GM12878 (cell line): ENCODE data around the gene APBA1. TPM values are rescaled to one million over a fixed set of nuclear protein-coding genes. Genes with fewer than 3 reads are reported as not detected.

Experiments used
- ATAC-seq: fragments of 200-7000 bp; cut with Tn5 transposase; 3 replicates; pipeline ENCODE4 v1.9.1; 2020; ENCODE audit warnings: mild to moderate bottlenecking, moderate library complexity
- BruUV-seq: library from RNA; stranded (reverse); fragments of 400-500 nt; replicated peaks from 2 replicates; lab custom pipeline; 2021; lab: Mats Ljungman, UMichigan
- CTCF ChIA-PET: fragments of 300-600 bp; sonication (Branson Sonifier 250); formaldehyde crosslinking; extraction: SDS; loops from one replicate; lab custom pipeline; 2021; ENCODE audit warnings: inconsistent platforms; lab: Yijun Ruan, JAX
- POLR2A ChIA-PET: fragments of 350-600 bp; formaldehyde crosslinking; extraction: SDS; loops from one replicate; lab custom pipeline; 2021; ENCODE audit warnings: inconsistent platforms; lab: Charles Lee
- RAD21 ChIA-PET: fragments of 300-600 bp; sonication (Branson Sonifier 250); formaldehyde crosslinking; loops from one replicate; lab custom pipeline; 2023; ENCODE audit warnings: antibody characterized with exemption; ENCODE audit not compliant: unreplicated experiment; lab: Charles Lee
- SMC1A ChIA-PET: fragments of 300-600 bp; sonication (Branson Sonifier 250); formaldehyde crosslinking; loops from one replicate; lab custom pipeline; 2023; ENCODE audit not compliant: unreplicated experiment, uncharacterized antibody; lab: Charles Lee
- DNase-seq: peaks from one replicate; pipeline ENCODE4 v3.0.0-alpha.2; 2011; ENCODE audit warnings: low read depth, low spot score
- FAIRE-seq: peaks from 3 replicates; lab custom pipeline; 2011; peaks lifted over from hg19 to GRCh38; lab: Jason Lieb, UNC
- H2AFZ ChIP-seq: 2 replicates; pipeline ENCODE4 v1.6.0; 2011; ENCODE audit warnings: low read depth, low read length, control low read depth; ENCODE audit not compliant: control insufficient read depth
- H3K27ac ChIP-seq: 2 replicates; pipeline ENCODE4 v1.5.1; 2011; ENCODE audit warnings: control low read depth; ENCODE audit not compliant: control insufficient read depth, insufficient read depth
- H3K27me3 ChIP-seq, 2 experiments: replicated peaks in 1 of 2; 2 replicates each; pipeline versions ENCODE4 v1.6.0 to v1.6.1; 2011; ENCODE audit warnings: low read length in 1 of 2; ENCODE audit not compliant: control insufficient read depth in 2 of 2, insufficient read depth in 2 of 2
- H3K36me3 ChIP-seq, 2 experiments: 2 replicates each; pipeline ENCODE4 v1.5.1; 2011; ENCODE audit warnings: low read length in 1 of 2; ENCODE audit not compliant: control insufficient read depth in 2 of 2, insufficient read depth in 2 of 2
- H3K4me1 ChIP-seq: 2 replicates; pipeline ENCODE4 v1.6.1; 2011; ENCODE audit warnings: mild to moderate bottlenecking, low read length, moderate library complexity, mixed read lengths; ENCODE audit not compliant: control insufficient read depth, insufficient read depth
- H3K4me2 ChIP-seq: 2 replicates; pipeline ENCODE4 v1.6.0; 2011; ENCODE audit warnings: control low read depth; ENCODE audit not compliant: control insufficient read depth, insufficient read depth
- H3K4me3 ChIP-seq: fragments of 200-600 bp; sonication (generic); 2 replicates; pipeline ENCODE4 v1.5.1; 2016
- H3K79me2 ChIP-seq: 2 replicates; pipeline ENCODE4 v1.6.0; 2011; ENCODE audit warnings: low read length; ENCODE audit not compliant: control insufficient read depth, insufficient read depth
- H3K9ac ChIP-seq: 2 replicates; pipeline ENCODE4 v1.8.0; 2011; ENCODE audit warnings: low read length, control low read depth, mixed read lengths; ENCODE audit not compliant: control insufficient read depth, insufficient read depth
- H3K9me3 ChIP-seq: replicated peaks from 3 replicates; pipeline ENCODE4 v1.5.1; 2011; ENCODE audit warnings: mild to moderate bottlenecking, low read length; ENCODE audit not compliant: control insufficient read depth, insufficient read depth
- H4K20me1 ChIP-seq: 2 replicates; pipeline ENCODE4 v1.6.0; 2011; ENCODE audit not compliant: control insufficient read depth, insufficient read depth
- CBX5 ChIP-seq: sonication (generic); IDR thresholded peaks from 2 replicates; pipeline ENCODE4 v1.6.1; 2016; ENCODE audit warnings: low read depth, moderate library complexity, mild to moderate bottlenecking, inconsistent platforms
- FOS ChIP-seq: IDR thresholded peaks from 3 replicates; pipeline ENCODE4 v1.6.1; 2011; ENCODE audit warnings: borderline replicate concordance; ENCODE audit not compliant: insufficient read length; ENCODE audit errors: extremely low read depth
- FOXK2 ChIP-seq: fragments of 450-650 bp; IDR thresholded peaks from 2 replicates; pipeline ENCODE4 v1.6.1; 2017; ENCODE audit warnings: mild to moderate bottlenecking, moderate library complexity
- HDAC6 ChIP-seq: fragments of 200-600 bp; sonication (generic); IDR thresholded peaks from one replicate; pipeline ENCODE4 v1.8.0; 2017; ENCODE audit warnings: antibody characterized with exemption; ENCODE audit not compliant: unreplicated experiment
- IRF4 ChIP-seq: IDR thresholded peaks from 2 replicates; pipeline ENCODE4 v1.6.1; 2011; ENCODE audit warnings: low read depth, low read length
- KDM1A ChIP-seq: fragments of 200-600 bp; sonication (generic); IDR thresholded peaks from 2 replicates; pipeline ENCODE4 v1.6.1; 2016; ENCODE audit warnings: borderline replicate concordance
- MEF2B ChIP-seq: fragments of 450-650 bp; IDR thresholded peaks from 2 replicates; pipeline ENCODE4 v1.6.1; 2018; ENCODE audit warnings: mild to moderate bottlenecking, moderate library complexity; ENCODE audit not compliant: partially characterized antibody, poor library complexity, severe bottlenecking
- NFYB ChIP-seq: IDR thresholded peaks from 2 replicates; pipeline ENCODE4 v1.6.1; 2011; ENCODE audit warnings: low read depth, mild to moderate bottlenecking, low read length, improper control_type of control experiment, moderate library complexity; ENCODE audit not compliant: insufficient read depth
- POLR2AphosphoS2 ChIP-seq: IDR thresholded peaks from 2 replicates; pipeline ENCODE4 v1.6.1; 2011; ENCODE audit warnings: low read depth, mild to moderate bottlenecking, low read length, improper control_type of control experiment, moderate library complexity
- STAT1 ChIP-seq: fragments of 450-650 bp; conservative IDR thresholded peaks from 2 replicates; pipeline ENCODE4 v1.6.1; 2014; ENCODE audit warnings: antibody characterized with exemption, mild to moderate bottlenecking
- TCF12 ChIP-seq: IDR thresholded peaks from 2 replicates; pipeline ENCODE4 v1.6.1; 2011; ENCODE audit warnings: low read depth, mild to moderate bottlenecking, low read length
- WGBS: methylation state at CpG from one replicate; pipeline ENCODE4 v1.1.6; 2016; ENCODE audit warnings: low lambda C conversion rate; ENCODE audit not compliant: insufficient replicate concordance, insufficient coverage; ENCODE audit errors: missing lambda C conversion rate; 5-methylcytosine and 5-hydroxymethylcytosine counted together
- in situ Hi-C: fragments of 300-500 bp; cut with MboI; formaldehyde crosslinking; loops from 9 replicates; pipeline ENCODE4 v1.14.3; 2018; ENCODE audit warnings: mixed read lengths
- intact Hi-C: fragments of 100-400 bp; cut with micrococcal nuclease; formaldehyde crosslinking; loops from one replicate; pipeline ENCODE4 v1.14.2; 2022; ENCODE audit not compliant: unreplicated experiment
- polyA plus RNA-seq, 11 experiments: library from polyadenylated mRNA; depleted of rRNA in 4 of 11; unstranded in 6 of 11; stranded (reverse) in 5 of 11; fragments of >200 nt; fragmentation: Nextera tagmentation in 4 of 11; fragmentation: Illumina TruSeq in 1 of 11; extraction: Ambion mirVana in 4 of 11; extraction: Trizol in 1 of 11; gene quantifications; 1 replicate in 1 of 11; 2 replicates in 10 of 11; pipeline versions ENCODE4 v1.2.1 to v1.2.3, GENCODE V29; 2011 to 2016; ENCODE audit warnings: inconsistent platforms in 2 of 11, missing spikeins in 2 of 11, low read depth in 1 of 11
- total RNA-seq, 4 experiments: library from RNA; depleted of rRNA in 3 of 4; stranded (reverse); fragments of >200 nt in 3 of 4; fragmentation: Illumina TruSeq in 1 of 4; extraction: Trizol in 1 of 4; gene quantifications; 2 replicates each; pipeline versions ENCODE4 v1.2.1 to v1.2.3, GENCODE V29; 2013 to 2021
- TF ChIP-seq, protein P1 (sequence below): fragments of 450-650 bp; IDR thresholded peaks from 2 replicates; pipeline ENCODE4 v1.6.1; 2017; ENCODE audit warnings: antibody characterized with exemption, mild to moderate bottlenecking, moderate library complexity
- TF ChIP-seq, protein P2 (sequence below): IDR thresholded peaks from 2 replicates; pipeline ENCODE4 v1.6.1; 2011; ENCODE audit warnings: borderline replicate concordance, low read depth, mild to moderate bottlenecking, moderate library complexity, mixed read lengths, low read length; ENCODE audit not compliant: insufficient read depth; ENCODE audit errors: extremely low read length

APBA1 gene
- total and polyA plus RNA-seq, 10 of the 15 experiments (the other 5 are each of a cell fraction or from before 2014, with no cell fraction given) = 0.01 to 1.3 (median 0.05) TPM; not detected in 7

DNA sequence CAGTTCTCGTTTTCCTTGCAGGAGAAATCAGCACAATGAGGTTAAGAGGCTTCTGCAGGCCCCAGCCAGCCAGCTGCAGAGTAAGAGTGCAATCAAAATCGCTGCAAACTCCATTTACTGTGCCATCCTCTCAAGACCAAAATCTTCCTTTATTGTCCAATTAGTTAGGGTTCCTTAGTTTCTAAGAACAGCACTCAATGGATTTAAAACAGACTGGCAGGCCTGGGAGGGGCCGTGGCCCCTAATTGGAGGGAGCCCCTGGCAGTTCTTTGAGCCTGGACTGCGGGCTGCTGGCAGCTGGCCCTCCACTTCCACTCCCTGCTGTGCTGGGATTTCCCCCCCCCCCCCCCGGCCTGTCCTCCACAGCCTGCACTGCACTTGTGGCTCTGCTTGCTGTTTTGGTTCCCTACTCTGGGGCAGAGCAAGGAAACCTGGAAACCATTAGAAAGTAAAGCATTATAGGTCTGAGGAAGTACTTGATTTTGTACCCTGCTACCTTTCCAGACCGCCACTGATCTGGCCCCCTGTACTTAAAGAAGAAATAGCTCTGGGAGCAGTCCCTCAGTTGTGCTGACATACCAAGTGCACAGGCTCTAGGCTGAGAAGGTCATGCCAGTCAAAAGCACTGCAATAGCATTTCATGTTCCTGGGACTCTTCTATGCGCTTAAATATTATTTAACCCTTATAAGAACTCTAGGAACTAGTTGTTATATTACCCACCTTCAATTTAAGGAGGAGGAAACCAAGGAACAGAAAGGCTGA is 129.0 kb downstream of the APBA1 start:
- Histone ChIP-seq H3K4me3 (no peak overlapping the region), H3K4me1 (no peaks in the 10 kb centered on the region), H3K4me2 (no peak overlapping the region), H2AFZ (no peak overlapping the region), H3K27me3 (peaks cover 0 to 3% of the 10 kb centered on the region in 2 experiments; a peak in 1 of 4 replicates), H3K27ac (no peak overlapping the region), H3K79me2 (no peaks in the 10 kb centered on the region), H3K9me3 (no peaks in the 10 kb centered on the region), H3K9ac (no peak overlapping the region), H4K20me1 (no peaks in the 10 kb centered on the region), H3K36me3 (no peaks in the 10 kb centered on the region)
- no peak for TF ChIP-seq STAT1
- no peak for TF ChIP-seq KDM1A
- TF ChIP-seq POLR2AphosphoS2 = no peak
- ChIA-PET RAD21 (no interaction called here), POLR2A (no interaction called here), SMC1A (no interaction called here), CTCF (interaction anchor here (7.0 kb wide), 1 partner anchor 122 kb away, joined by 89 read pairs; no protein-coding TSS in a partner anchor)
- ATAC-seq (0 out of 3 replicates have a peak, but pooled peaks have one; percentile 28), DNase-seq (no peak), FAIRE-seq (no peak)
- intact Hi-C loops (no loop called here), in situ Hi-C loops (loop anchor here (10.0 kb wide), 1 partner anchor 488 kb away; no protein-coding TSS in a partner anchor)
- 0% methylated on average over 7 of the region's 7 CpGs for WGBS
- BruUV-seq = no TSS peak

DNA sequence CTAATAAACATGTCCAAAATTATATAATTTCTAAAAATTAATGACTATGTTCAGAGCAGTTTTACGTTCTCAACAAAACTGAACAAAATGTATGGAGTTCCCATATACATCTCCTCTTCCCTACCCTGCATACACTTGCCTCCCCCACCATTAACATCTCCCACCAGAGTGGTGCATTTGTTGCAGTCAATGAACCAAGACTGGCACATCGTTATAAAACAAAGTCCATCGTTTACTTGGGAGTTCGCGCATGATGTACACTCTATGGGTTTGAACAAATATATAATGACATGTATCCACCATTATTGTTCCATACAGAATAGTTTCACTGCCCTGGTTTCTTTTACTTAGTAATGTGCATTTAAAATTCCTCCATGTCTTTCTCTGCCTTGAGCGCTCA is 130.1 kb downstream of the APBA1 start:
- FAIRE-seq = no peak
- in situ Hi-C loops (loop anchor here (10.0 kb wide), 1 partner anchor 487 kb away; no protein-coding TSS in a partner anchor), intact Hi-C loops (no loop called here)
- peaks cover 0 to 5% of the 10 kb centered on the region in 2 experiments; a peak in 1 of 4 replicates for H3K27me3 ChIP-seq
- H3K4me2 ChIP-seq = no peak overlapping the region
- SMC1A ChIA-PET = no interaction called here
- H3K36me3 ChIP-seq = no peaks in the 10 kb centered on the region
- no peak overlapping the region for H3K27ac ChIP-seq
- no peaks in the 10 kb centered on the region for H3K9me3 ChIP-seq
- no peaks in the 10 kb centered on the region for H3K79me2 ChIP-seq
- POLR2A ChIA-PET = no interaction called here
- BruUV-seq = no TSS peak
- no peak for DNase-seq
- no peak overlapping the region for H3K4me3 ChIP-seq
- 47% methylated on average over 6 of the region's 6 CpGs for WGBS
- H3K9ac ChIP-seq = no peak overlapping the region
- H3K4me1 ChIP-seq = no peaks in the 10 kb centered on the region
- no peak for ATAC-seq
- CTCF ChIA-PET = interaction anchor here (7.0 kb wide), 1 partner anchor 121 kb away, joined by 89 read pairs; no protein-coding TSS in a partner anchor
- RAD21 ChIA-PET = no interaction called here
- H2AFZ ChIP-seq = no peak overlapping the region
- H4K20me1 ChIP-seq = no peaks in the 10 kb centered on the region
- TF ChIP-seq FOS = no peak
- TF ChIP-seq FOXK2 = no peak
- TF ChIP-seq TCF12 = no peak
- TF ChIP-seq MEF2B = no peak
- TF ChIP-seq, protein P1, sequence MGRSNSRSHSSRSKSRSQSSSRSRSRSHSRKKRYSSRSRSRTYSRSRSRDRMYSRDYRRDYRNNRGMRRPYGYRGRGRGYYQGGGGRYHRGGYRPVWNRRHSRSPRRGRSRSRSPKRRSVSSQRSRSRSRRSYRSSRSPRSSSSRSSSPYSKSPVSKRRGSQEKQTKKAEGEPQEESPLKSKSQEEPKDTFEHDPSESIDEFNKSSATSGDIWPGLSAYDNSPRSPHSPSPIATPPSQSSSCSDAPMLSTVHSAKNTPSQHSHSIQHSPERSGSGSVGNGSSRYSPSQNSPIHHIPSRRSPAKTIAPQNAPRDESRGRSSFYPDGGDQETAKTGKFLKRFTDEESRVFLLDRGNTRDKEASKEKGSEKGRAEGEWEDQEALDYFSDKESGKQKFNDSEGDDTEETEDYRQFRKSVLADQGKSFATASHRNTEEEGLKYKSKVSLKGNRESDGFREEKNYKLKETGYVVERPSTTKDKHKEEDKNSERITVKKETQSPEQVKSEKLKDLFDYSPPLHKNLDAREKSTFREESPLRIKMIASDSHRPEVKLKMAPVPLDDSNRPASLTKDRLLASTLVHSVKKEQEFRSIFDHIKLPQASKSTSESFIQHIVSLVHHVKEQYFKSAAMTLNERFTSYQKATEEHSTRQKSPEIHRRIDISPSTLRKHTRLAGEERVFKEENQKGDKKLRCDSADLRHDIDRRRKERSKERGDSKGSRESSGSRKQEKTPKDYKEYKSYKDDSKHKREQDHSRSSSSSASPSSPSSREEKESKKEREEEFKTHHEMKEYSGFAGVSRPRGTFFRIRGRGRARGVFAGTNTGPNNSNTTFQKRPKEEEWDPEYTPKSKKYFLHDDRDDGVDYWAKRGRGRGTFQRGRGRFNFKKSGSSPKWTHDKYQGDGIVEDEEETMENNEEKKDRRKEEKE = no peak
- TF ChIP-seq IRF4 = no peak
- TF ChIP-seq, protein P2, sequence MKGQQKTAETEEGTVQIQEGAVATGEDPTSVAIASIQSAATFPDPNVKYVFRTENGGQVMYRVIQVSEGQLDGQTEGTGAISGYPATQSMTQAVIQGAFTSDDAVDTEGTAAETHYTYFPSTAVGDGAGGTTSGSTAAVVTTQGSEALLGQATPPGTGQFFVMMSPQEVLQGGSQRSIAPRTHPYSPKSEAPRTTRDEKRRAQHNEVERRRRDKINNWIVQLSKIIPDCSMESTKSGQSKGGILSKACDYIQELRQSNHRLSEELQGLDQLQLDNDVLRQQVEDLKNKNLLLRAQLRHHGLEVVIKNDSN = no peak
- no peak for TF ChIP-seq HDAC6
- no peak for TF ChIP-seq NFYB
- TF ChIP-seq CBX5 = no peak
